Fibroblast of villous mesenchyme (primary cell): ENCODE measurements around the gene MTHFD1L. TPM values are rescaled to one million over a fixed set of nuclear protein-coding genes. Genes with fewer than 3 reads are reported as not detected.

Source experiments
- DNase-seq: peaks from one replicate; pipeline ENCODE4 v3.0.0-alpha.2; 2010; ENCODE audit warnings: low read depth
- H3K4me3 ChIP-seq: 2 replicates; pipeline ENCODE4 v1.5.1; 2011; ENCODE audit warnings: low read depth, mild to moderate bottlenecking, low read length
- CTCF ChIP-seq: IDR thresholded peaks from 2 replicates; pipeline ENCODE4 v1.5.1; 2012; ENCODE audit warnings: low read depth, mild to moderate bottlenecking, low read length; ENCODE audit not compliant: insufficient read depth
- total RNA-seq: library from RNA; depleted of rRNA; stranded (reverse); fragments of >200 nt; gene quantifications from 2 replicates; pipeline ENCODE4 v1.2.3, GENCODE V29; 2012

MTHFD1L gene
- total RNA-seq, 1 donor, result 43.2 TPM

GRCh38 chr6:150922137-150922536 lies 56.6 kb downstream of the MTHFD1L start:
- no peak for DNase-seq
- no peak for TF ChIP-seq CTCF
- no peak overlapping the region for H3K4me3 ChIP-seq

- H3K4me3 ChIP-seq, result no peak overlapping the region
- TF ChIP-seq CTCF, result no peak
- DNase-seq, result no peak
Observed at GRCh38 chr6:150924808-150925589, 59.5 kb downstream of the MTHFD1L start.

- no peak overlapping the region for H3K4me3 ChIP-seq
- no peak for DNase-seq
Observed at GRCh38 chr6:150925590-150925928, 60.1 kb downstream of the MTHFD1L start.

GRCh38 chr6:150925976-150926375 lies 60.5 kb downstream of the MTHFD1L start:
- TF ChIP-seq CTCF, result no peak
- no peak for DNase-seq
- H3K4me3 ChIP-seq, result no peak overlapping the region

More at GRCh38 chr6:150925590-150925928, 60.1 kb downstream of the MTHFD1L start:
- TF ChIP-seq CTCF, result no peak

GRCh38 chr6:150928882-150929281 lies 63.4 kb downstream of the MTHFD1L start:
- no peak overlapping the region for H3K4me3 ChIP-seq
- DNase-seq, result no peak
- peak; percentile 56 for TF ChIP-seq CTCF

GRCh38 chr6:150929416-150929815 lies 63.9 kb downstream of the MTHFD1L start:
- no peak overlapping the region for H3K4me3 ChIP-seq
- DNase-seq, result peak; percentile 55
- no peak for TF ChIP-seq CTCF

- H3K4me3 ChIP-seq, result no peak overlapping the region
- DNase-seq, result peak; percentile 70
- no peak for TF ChIP-seq CTCF
Observed at GRCh38 chr6:150930841-150931240, 65.3 kb downstream of the MTHFD1L start.
